MCF 10A (cell line): ENCODE data around the gene PRMT1. TPM values are rescaled to one million over a fixed set of nuclear protein-coding genes. Genes with fewer than 3 reads are reported as not detected.

Source experiments
- BruUV-seq: library from RNA; stranded (reverse); fragments of 400-500 nt; replicated peaks from 2 replicates; lab custom pipeline; 2021; lab: Mats Ljungman, UMichigan
- CTCF ChIA-PET: fragments of 300-600 bp; sonication (Branson Sonifier 250); formaldehyde crosslinking; extraction: SDS; loops from one replicate; lab custom pipeline; 2021; ENCODE audit warnings: antibody characterized with exemption, inconsistent platforms; lab: Yijun Ruan, JAX
- POLR2A ChIA-PET: fragments of 300-600, 350-650 bp; sonication (Branson Sonifier 250); formaldehyde crosslinking; extraction: SDS; loops from one replicate; lab custom pipeline; 2020; ENCODE audit warnings: antibody characterized with exemption, inconsistent platforms; lab: Yijun Ruan, JAX
- DNase-seq: peaks from one replicate; pipeline ENCODE4 v3.0.0-alpha.2; 2018; ENCODE audit not compliant: unreplicated experiment
- H3K27ac Mint-ChIP-seq: one replicate; pipeline ENCODE4 v1.8.0; 2022; ENCODE audit warnings: mild to moderate bottlenecking, low read depth, mixed read lengths; ENCODE audit not compliant: unreplicated experiment
- H3K27me3 Mint-ChIP-seq: one replicate; pipeline ENCODE4 v1.8.0; 2022; ENCODE audit warnings: mixed read lengths; ENCODE audit not compliant: insufficient read depth, unreplicated experiment
- H3K36me3 Mint-ChIP-seq: one replicate; pipeline ENCODE4 v1.8.0; 2022; ENCODE audit warnings: mild to moderate bottlenecking, moderate library complexity, mixed read lengths; ENCODE audit not compliant: insufficient read depth, unreplicated experiment
- H3K4me1 Mint-ChIP-seq: one replicate; pipeline ENCODE4 v1.8.0; 2022; ENCODE audit warnings: mixed read lengths; ENCODE audit not compliant: insufficient read depth, unreplicated experiment
- H3K4me3 Mint-ChIP-seq: one replicate; pipeline ENCODE4 v1.8.0; 2022; ENCODE audit warnings: mild to moderate bottlenecking, moderate library complexity, mixed read lengths; ENCODE audit not compliant: unreplicated experiment
- H3K9me3 Mint-ChIP-seq: one replicate; pipeline ENCODE4 v1.8.0; 2022; ENCODE audit warnings: mixed read lengths; ENCODE audit not compliant: unreplicated experiment
- intact Hi-C: fragments of 100-400 bp; cut with micrococcal nuclease; formaldehyde crosslinking; loops from 2 replicates; pipeline ENCODE4 v1.14.1; 2022
- total RNA-seq: library from RNA; stranded (reverse); gene quantifications from 2 replicates; pipeline ENCODE4 v1.2.3, GENCODE V29; 2022
- TF ChIP-seq, protein P1 (sequence below): fragments of 200-600 bp; IDR thresholded peaks from one replicate; pipeline ENCODE4 v1.8.0; 2022; ENCODE audit warnings: antibody characterized with exemption, mild to moderate bottlenecking; ENCODE audit not compliant: unreplicated experiment

Gene PRMT1
- total RNA-seq, 1 experiment from 2014 or later: 304 TPM

DNA sequence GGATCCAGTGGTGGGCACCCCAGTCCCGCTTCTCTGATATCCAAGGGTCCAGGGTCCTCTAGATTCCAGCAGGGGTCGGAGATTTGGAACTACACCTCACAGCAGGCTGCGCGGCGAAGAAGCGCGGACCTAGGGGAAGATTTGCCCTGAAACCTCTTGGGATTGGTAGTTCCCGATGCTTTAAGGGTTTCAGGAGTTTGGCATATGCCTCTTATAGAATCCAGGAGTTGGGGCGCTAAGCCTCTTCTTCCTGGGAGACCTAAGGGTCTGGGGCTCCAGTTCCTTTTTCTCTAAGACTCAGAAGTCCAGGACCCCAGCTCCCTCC lies 11.0 kb upstream of the PRMT1 start:
- Mint-ChIP-seq H3K27ac (peak overlapping the region; percentile 91), H3K4me3 (peak overlapping the region; percentile 91), H3K27me3 (no peaks in the 10 kb centered on the region), H3K9me3 (no peaks in the 10 kb centered on the region), H3K4me1 (peaks cover 17% of the 10 kb centered on the region), H3K36me3 (peaks cover 29% of the 10 kb centered on the region)
- ChIA-PET POLR2A (interaction anchor here (0.9 to 11.4 kb wide), 10 partner anchors 10 to 211 kb away, joined by 3 to 167 read pairs (median 7); partner anchors contain the start of genes AKT1S1, NOSIP, PRMT1 and PRRG2), CTCF (interaction anchor here (1.3 to 1.7 kb wide), 2 partner anchors 10 to 15 kb away, joined by 3 to 5 read pairs; no protein-coding TSS in a partner anchor)
- DNase-seq: no peak
- TF ChIP-seq, protein P1, sequence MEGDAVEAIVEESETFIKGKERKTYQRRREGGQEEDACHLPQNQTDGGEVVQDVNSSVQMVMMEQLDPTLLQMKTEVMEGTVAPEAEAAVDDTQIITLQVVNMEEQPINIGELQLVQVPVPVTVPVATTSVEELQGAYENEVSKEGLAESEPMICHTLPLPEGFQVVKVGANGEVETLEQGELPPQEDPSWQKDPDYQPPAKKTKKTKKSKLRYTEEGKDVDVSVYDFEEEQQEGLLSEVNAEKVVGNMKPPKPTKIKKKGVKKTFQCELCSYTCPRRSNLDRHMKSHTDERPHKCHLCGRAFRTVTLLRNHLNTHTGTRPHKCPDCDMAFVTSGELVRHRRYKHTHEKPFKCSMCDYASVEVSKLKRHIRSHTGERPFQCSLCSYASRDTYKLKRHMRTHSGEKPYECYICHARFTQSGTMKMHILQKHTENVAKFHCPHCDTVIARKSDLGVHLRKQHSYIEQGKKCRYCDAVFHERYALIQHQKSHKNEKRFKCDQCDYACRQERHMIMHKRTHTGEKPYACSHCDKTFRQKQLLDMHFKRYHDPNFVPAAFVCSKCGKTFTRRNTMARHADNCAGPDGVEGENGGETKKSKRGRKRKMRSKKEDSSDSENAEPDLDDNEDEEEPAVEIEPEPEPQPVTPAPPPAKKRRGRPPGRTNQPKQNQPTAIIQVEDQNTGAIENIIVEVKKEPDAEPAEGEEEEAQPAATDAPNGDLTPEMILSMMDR: no peak
- TSS peak; percentile 56 for BruUV-seq
- intact Hi-C loops: no loop called here

DNA sequence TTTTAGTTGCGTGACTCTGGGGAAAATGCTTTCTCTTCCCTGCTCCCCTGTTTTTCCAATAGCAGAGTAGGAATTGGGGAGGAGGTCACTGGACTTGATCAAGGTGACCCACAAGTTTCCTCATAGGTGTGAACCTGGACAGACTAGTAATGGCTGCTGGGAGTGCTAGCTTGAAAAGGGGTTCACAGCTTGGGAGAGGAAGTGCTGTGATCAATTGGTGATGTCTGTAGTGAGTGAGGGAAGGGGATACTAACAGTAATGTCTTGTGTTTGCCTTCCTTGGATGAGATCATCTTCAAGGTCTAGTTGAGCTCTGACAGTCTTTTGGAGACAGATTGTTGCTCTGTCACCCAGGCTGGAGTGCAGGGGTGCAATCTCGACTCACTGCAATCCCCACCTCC lies 9.6 kb upstream of the PRMT1 start:
- no peak overlapping the region for H3K27ac Mint-ChIP-seq

DNA sequence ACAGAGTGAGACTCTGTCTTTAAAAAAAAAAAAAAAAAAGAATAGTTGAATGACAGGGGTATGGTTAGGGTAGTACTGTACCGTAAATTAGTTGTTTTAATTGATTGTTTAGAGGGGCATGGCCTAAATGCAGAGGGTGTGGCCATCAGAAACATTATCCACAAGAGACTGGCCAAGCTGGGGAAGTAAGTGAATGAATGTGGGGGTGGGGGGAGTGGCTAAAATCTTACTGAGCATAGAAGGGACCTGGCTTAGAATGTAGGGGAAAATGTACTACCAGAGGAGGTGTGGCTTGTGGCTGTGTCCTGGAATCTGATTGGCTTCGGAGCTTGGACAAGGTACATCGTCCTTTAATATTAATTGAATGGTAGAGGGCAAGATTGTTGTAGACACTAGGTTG lies 7.6 kb upstream of the PRMT1 start:
- intact Hi-C loops: no loop called here
- ChIA-PET CTCF (interaction anchor here (1.0 to 1.2 kb wide), 3 partner anchors 22 to 89 kb away, joined by 3 read pairs; partner anchors contain the start of gene PRRG2), POLR2A (no interaction called here)
- TF ChIP-seq, protein P1: no peak
- H3K27ac Mint-ChIP-seq: no peak overlapping the region
- no peaks in the 10 kb centered on the region for H3K9me3 Mint-ChIP-seq
- H3K4me3 Mint-ChIP-seq: no peak overlapping the region
- peaks cover 20% of the 10 kb centered on the region for H3K36me3 Mint-ChIP-seq
- H3K4me1 Mint-ChIP-seq: peaks cover 20% of the 10 kb centered on the region
- DNase-seq: no peak
- no peaks in the 10 kb centered on the region for H3K27me3 Mint-ChIP-seq
- BruUV-seq: no TSS peak

More for the DNA sequence above, 9.6 kb upstream of the PRMT1 start:
- Mint-ChIP-seq H3K27me3 (no peaks in the 10 kb centered on the region), H3K4me1 (peaks cover 23% of the 10 kb centered on the region), H3K4me3 (peak overlapping the region; percentile 91), H3K9me3 (no peaks in the 10 kb centered on the region), H3K36me3 (peaks cover 22% of the 10 kb centered on the region)
- intact Hi-C loops: no loop called here
- TF ChIP-seq, protein P1: no peak
- DNase-seq: no peak
- ChIA-PET POLR2A (interaction anchor here (1.4 kb wide), 1 partner anchor 9 kb away, joined by 9 read pairs; the partner anchor contains the start of gene PRMT1), CTCF (interaction anchor here (1.2 kb wide), 1 partner anchor 94 kb away, joined by 3 read pairs; no protein-coding TSS in a partner anchor)
- BruUV-seq: no TSS peak

DNA sequence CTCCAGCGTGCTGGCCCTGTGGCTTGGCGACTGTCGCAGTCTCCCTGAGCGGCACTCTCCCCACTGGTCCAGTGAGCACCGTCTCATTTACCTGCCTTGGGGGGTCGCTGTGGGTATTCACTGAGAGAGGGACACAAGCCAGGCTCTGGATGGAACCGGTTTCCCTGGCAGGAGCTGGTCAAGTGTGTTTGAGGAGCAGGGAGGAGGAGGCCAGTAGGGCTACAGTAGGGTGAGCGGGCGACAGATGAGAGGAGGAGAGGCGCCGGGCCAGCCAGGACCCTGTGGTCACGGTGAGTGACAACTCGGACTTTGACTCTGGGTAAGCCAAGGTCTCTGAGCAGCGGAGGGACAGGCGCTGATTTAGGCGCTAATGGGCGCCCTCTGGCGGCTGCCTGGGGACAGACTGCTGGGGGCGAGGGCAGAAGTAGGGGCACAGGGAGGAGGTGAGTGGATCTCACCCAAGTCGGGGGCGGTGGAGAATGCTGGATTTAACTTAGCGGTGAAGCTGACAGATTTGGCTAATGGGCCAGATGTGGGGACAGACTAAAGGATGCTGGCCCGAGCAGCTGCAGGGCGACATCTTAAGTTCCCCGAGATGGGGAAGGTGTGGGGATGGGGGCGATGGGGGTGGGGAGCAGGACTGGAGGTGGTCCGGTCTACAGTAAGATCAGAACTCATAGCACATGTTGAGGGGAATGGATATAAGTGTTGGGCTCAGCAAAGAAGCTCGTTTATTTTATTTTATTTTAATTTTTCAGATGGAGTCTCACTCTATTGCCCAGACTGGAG lies 4.7 kb upstream of the PRMT1 start:
- no peak overlapping the region for H3K4me3 Mint-ChIP-seq
- peaks cover 8% of the 10 kb centered on the region for H3K4me1 Mint-ChIP-seq
- CTCF ChIA-PET: interaction anchor here (0.5 to 3.0 kb wide), 22 partner anchors 8 to 1040 kb away, joined by 3 to 19 read pairs (median 4); partner anchors contain the start of genes RRAS and SCAF1
- peaks cover 30% of the 10 kb centered on the region for H3K36me3 Mint-ChIP-seq
- H3K27me3 Mint-ChIP-seq: no peaks in the 10 kb centered on the region
- no peak overlapping the region for H3K27ac Mint-ChIP-seq
- no TSS peak for BruUV-seq
- peak; percentile 76 for DNase-seq
- TF ChIP-seq, protein P1: peak; percentile 80
- no peaks in the 10 kb centered on the region for H3K9me3 Mint-ChIP-seq
- POLR2A ChIA-PET: interaction anchor here (0.6 to 1.0 kb wide), 5 partner anchors 30 to 312 kb away, joined by 3 to 6 read pairs (median 3); no protein-coding TSS in a partner anchor
- intact Hi-C loops: loop anchor here (10.0 kb wide), 1 partner anchor 182 kb away; the partner anchor contains the start of gene PTOV1
